ENCODE data around the gene ZFAND4.

- no peak for TF ChIP-seq POLR2A (IDR thresholded peaks at IDR 0.05)
- TF ChIP-seq CTCF (IDR thresholded peaks at IDR 0.05): no peak
These were observed 15.3 kb downstream of the ZFAND4 start for GRCh38 chr10:45657033-45657926.
